GM12878 (cell line): ENCODE results near the gene RAI2. TPM values are rescaled to one million over a fixed set of nuclear protein-coding genes. Genes with fewer than 3 reads are reported as not detected.

Experiments
- ATAC-seq: fragments of 200-7000 bp; cut with Tn5 transposase; 3 replicates; pipeline ENCODE4 v1.9.1; 2020; ENCODE audit warnings: mild to moderate bottlenecking, moderate library complexity
- BruUV-seq: library from RNA; stranded (reverse); fragments of 400-500 nt; replicated peaks from 2 replicates; lab custom pipeline; 2021; lab: Mats Ljungman, UMichigan
- CTCF ChIA-PET: fragments of 300-600 bp; sonication (Branson Sonifier 250); formaldehyde crosslinking; extraction: SDS; loops from one replicate; lab custom pipeline; 2021; ENCODE audit warnings: inconsistent platforms; lab: Yijun Ruan, JAX
- POLR2A ChIA-PET: fragments of 350-600 bp; formaldehyde crosslinking; extraction: SDS; loops from one replicate; lab custom pipeline; 2021; ENCODE audit warnings: inconsistent platforms; lab: Charles Lee
- RAD21 ChIA-PET: fragments of 300-600 bp; sonication (Branson Sonifier 250); formaldehyde crosslinking; loops from one replicate; lab custom pipeline; 2023; ENCODE audit warnings: antibody characterized with exemption; ENCODE audit not compliant: unreplicated experiment; lab: Charles Lee
- SMC1A ChIA-PET: fragments of 300-600 bp; sonication (Branson Sonifier 250); formaldehyde crosslinking; loops from one replicate; lab custom pipeline; 2023; ENCODE audit not compliant: unreplicated experiment, uncharacterized antibody; lab: Charles Lee
- DNase-seq: peaks from one replicate; pipeline ENCODE4 v3.0.0-alpha.2; 2011; ENCODE audit warnings: low read depth, low spot score
- FAIRE-seq: peaks from 3 replicates; lab custom pipeline; 2011; peaks lifted over from hg19 to GRCh38; lab: Jason Lieb, UNC
- H2AFZ ChIP-seq: 2 replicates; pipeline ENCODE4 v1.6.0; 2011; ENCODE audit warnings: low read depth, low read length, control low read depth; ENCODE audit not compliant: control insufficient read depth
- H3K27ac ChIP-seq: 2 replicates; pipeline ENCODE4 v1.5.1; 2011; ENCODE audit warnings: control low read depth; ENCODE audit not compliant: control insufficient read depth, insufficient read depth
- H3K27me3 ChIP-seq, 2 experiments: replicated peaks in 1 of 2; 2 replicates each; pipeline versions ENCODE4 v1.6.0 to v1.6.1; 2011; ENCODE audit warnings: low read length in 1 of 2; ENCODE audit not compliant: control insufficient read depth in 2 of 2, insufficient read depth in 2 of 2
- H3K36me3 ChIP-seq, 2 experiments: 2 replicates each; pipeline ENCODE4 v1.5.1; 2011; ENCODE audit warnings: low read length in 1 of 2; ENCODE audit not compliant: control insufficient read depth in 2 of 2, insufficient read depth in 2 of 2
- H3K4me1 ChIP-seq: 2 replicates; pipeline ENCODE4 v1.6.1; 2011; ENCODE audit warnings: mild to moderate bottlenecking, low read length, moderate library complexity, mixed read lengths; ENCODE audit not compliant: control insufficient read depth, insufficient read depth
- H3K4me2 ChIP-seq: 2 replicates; pipeline ENCODE4 v1.6.0; 2011; ENCODE audit warnings: control low read depth; ENCODE audit not compliant: control insufficient read depth, insufficient read depth
- H3K4me3 ChIP-seq: fragments of 200-600 bp; sonication (generic); 2 replicates; pipeline ENCODE4 v1.5.1; 2016
- H3K79me2 ChIP-seq: 2 replicates; pipeline ENCODE4 v1.6.0; 2011; ENCODE audit warnings: low read length; ENCODE audit not compliant: control insufficient read depth, insufficient read depth
- H3K9ac ChIP-seq: 2 replicates; pipeline ENCODE4 v1.8.0; 2011; ENCODE audit warnings: low read length, control low read depth, mixed read lengths; ENCODE audit not compliant: control insufficient read depth, insufficient read depth
- H3K9me3 ChIP-seq: replicated peaks from 3 replicates; pipeline ENCODE4 v1.5.1; 2011; ENCODE audit warnings: mild to moderate bottlenecking, low read length; ENCODE audit not compliant: control insufficient read depth, insufficient read depth
- H4K20me1 ChIP-seq: 2 replicates; pipeline ENCODE4 v1.6.0; 2011; ENCODE audit not compliant: control insufficient read depth, insufficient read depth
- BHLHE40 ChIP-seq, 2 experiments: fragments of 450-650 bp in 1 of 2; IDR thresholded peaks; 2 replicates each; pipeline ENCODE4 v1.6.1; 2011 to 2017; ENCODE audit warnings: low read depth in 2 of 2, borderline replicate concordance in 1 of 2, improper control_type of control experiment in 1 of 2, low read length in 1 of 2, mild to moderate bottlenecking in 1 of 2
- E2F4 ChIP-seq: IDR thresholded peaks from 2 replicates; pipeline ENCODE4 v1.6.1; 2012; ENCODE audit warnings: low read depth, low read length, improper control_type of control experiment
- HDGF ChIP-seq: fragments of 450-650 bp; IDR thresholded peaks from 2 replicates; pipeline ENCODE4 v1.6.1; 2016; ENCODE audit warnings: antibody characterized with exemption
- KLF5 ChIP-seq: fragments of 450-650 bp; IDR thresholded peaks from 2 replicates; pipeline ENCODE4 v1.6.1; 2014; ENCODE audit warnings: mild to moderate bottlenecking; ENCODE audit not compliant: partially characterized antibody
- RCOR1 ChIP-seq: conservative IDR thresholded peaks from 2 replicates; pipeline ENCODE4 v1.6.1; 2012; ENCODE audit warnings: low read depth, low read length, improper control_type of control experiment
- STAT3 ChIP-seq: IDR thresholded peaks from 2 replicates; pipeline ENCODE4 v1.6.1; 2011; ENCODE audit warnings: low read depth, low read length, improper control_type of control experiment
- USF2 ChIP-seq: IDR thresholded peaks from 2 replicates; pipeline ENCODE4 v1.6.1; 2011; ENCODE audit warnings: low read depth, low read length, improper control_type of control experiment, borderline replicate concordance
- WRNIP1 ChIP-seq: IDR thresholded peaks from 2 replicates; pipeline ENCODE4 v1.6.1; 2011; ENCODE audit warnings: low read depth, low read length, improper control_type of control experiment, borderline replicate concordance
- WGBS: methylation state at CpG from one replicate; pipeline ENCODE4 v1.1.6; 2016; ENCODE audit warnings: low lambda C conversion rate; ENCODE audit not compliant: insufficient replicate concordance, insufficient coverage; ENCODE audit errors: missing lambda C conversion rate; 5-methylcytosine and 5-hydroxymethylcytosine counted together
- in situ Hi-C: fragments of 300-500 bp; cut with MboI; formaldehyde crosslinking; loops from 9 replicates; pipeline ENCODE4 v1.14.3; 2018; ENCODE audit warnings: mixed read lengths
- intact Hi-C: fragments of 100-400 bp; cut with micrococcal nuclease; formaldehyde crosslinking; loops from one replicate; pipeline ENCODE4 v1.14.2; 2022; ENCODE audit not compliant: unreplicated experiment
- polyA plus RNA-seq, 11 experiments: library from polyadenylated mRNA; depleted of rRNA in 4 of 11; unstranded in 6 of 11; stranded (reverse) in 5 of 11; fragments of >200 nt; fragmentation: Nextera tagmentation in 4 of 11; fragmentation: Illumina TruSeq in 1 of 11; extraction: Ambion mirVana in 4 of 11; extraction: Trizol in 1 of 11; gene quantifications; 1 replicate in 1 of 11; 2 replicates in 10 of 11; pipeline versions ENCODE4 v1.2.1 to v1.2.3, GENCODE V29; 2011 to 2016; ENCODE audit warnings: inconsistent platforms in 2 of 11, missing spikeins in 2 of 11, low read depth in 1 of 11
- total RNA-seq, 4 experiments: library from RNA; depleted of rRNA in 3 of 4; stranded (reverse); fragments of >200 nt in 3 of 4; fragmentation: Illumina TruSeq in 1 of 4; extraction: Trizol in 1 of 4; gene quantifications; 2 replicates each; pipeline versions ENCODE4 v1.2.1 to v1.2.3, GENCODE V29; 2013 to 2021
- TF ChIP-seq, protein P1 (sequence below): fragments of 450-650 bp; IDR thresholded peaks from 2 replicates; pipeline ENCODE4 v1.6.1; 2014; ENCODE audit warnings: mild to moderate bottlenecking
- TF ChIP-seq, protein P2 (sequence below): fragments of 450-650 bp; IDR thresholded peaks from 2 replicates; pipeline ENCODE4 v1.6.1; 2016; ENCODE audit warnings: mild to moderate bottlenecking

The RAI2 gene
- total and polyA plus RNA-seq, 10 of the 15 experiments (the other 5 are each of a cell fraction or from before 2014, with no cell fraction given), result not detected

- Histone ChIP-seq H2AFZ (no peak overlapping the region), H3K4me2 (no peak overlapping the region), H3K79me2 (no peaks in the 10 kb centered on the region), H3K27ac (no peak overlapping the region), H3K4me3 (no peak overlapping the region), H3K9ac (no peak overlapping the region), H3K9me3 (no peaks in the 10 kb centered on the region), H4K20me1 (no peaks in the 10 kb centered on the region), H3K36me3 (no peaks in the 10 kb centered on the region), H3K27me3 (no peaks in the 10 kb centered on the region), H3K4me1 (no peaks in the 10 kb centered on the region)
- POLR2A ChIA-PET, result no interaction called here
- DNase-seq (no peak), FAIRE-seq (no peak), ATAC-seq (peak; percentile 40; the same call in 1 of the 3 replicates)
- WGBS, result 0% methylated on average over 6 of the region's 6 CpGs
- no peak for TF ChIP-seq HDGF
- no peak for TF ChIP-seq WRNIP1
- TF ChIP-seq KLF5, result no peak
- TF ChIP-seq, protein P1, sequence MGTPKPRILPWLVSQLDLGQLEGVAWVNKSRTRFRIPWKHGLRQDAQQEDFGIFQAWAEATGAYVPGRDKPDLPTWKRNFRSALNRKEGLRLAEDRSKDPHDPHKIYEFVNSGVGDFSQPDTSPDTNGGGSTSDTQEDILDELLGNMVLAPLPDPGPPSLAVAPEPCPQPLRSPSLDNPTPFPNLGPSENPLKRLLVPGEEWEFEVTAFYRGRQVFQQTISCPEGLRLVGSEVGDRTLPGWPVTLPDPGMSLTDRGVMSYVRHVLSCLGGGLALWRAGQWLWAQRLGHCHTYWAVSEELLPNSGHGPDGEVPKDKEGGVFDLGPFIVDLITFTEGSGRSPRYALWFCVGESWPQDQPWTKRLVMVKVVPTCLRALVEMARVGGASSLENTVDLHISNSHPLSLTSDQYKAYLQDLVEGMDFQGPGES, result no peak
- no peak for TF ChIP-seq RCOR1
- TF ChIP-seq E2F4, result no peak
- TF ChIP-seq USF2, result no peak
- no peak for TF ChIP-seq STAT3
- no peak for TF ChIP-seq BHLHE40 (IDR thresholded peaks at IDR 0.05; ENCODE audit: borderline replicate concordance in 1 of 2, low read depth in 2 of 2, low read length in 1 of 2)
- TF ChIP-seq, protein P2, sequence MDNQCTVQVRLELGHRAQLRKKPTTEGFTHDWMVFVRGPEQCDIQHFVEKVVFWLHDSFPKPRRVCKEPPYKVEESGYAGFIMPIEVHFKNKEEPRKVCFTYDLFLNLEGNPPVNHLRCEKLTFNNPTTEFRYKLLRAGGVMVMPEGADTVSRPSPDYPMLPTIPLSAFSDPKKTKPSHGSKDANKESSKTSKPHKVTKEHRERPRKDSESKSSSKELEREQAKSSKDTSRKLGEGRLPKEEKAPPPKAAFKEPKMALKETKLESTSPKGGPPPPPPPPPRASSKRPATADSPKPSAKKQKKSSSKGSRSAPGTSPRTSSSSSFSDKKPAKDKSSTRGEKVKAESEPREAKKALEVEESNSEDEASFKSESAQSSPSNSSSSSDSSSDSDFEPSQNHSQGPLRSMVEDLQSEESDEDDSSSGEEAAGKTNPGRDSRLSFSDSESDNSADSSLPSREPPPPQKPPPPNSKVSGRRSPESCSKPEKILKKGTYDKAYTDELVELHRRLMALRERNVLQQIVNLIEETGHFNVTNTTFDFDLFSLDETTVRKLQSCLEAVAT, result no peak
- intact Hi-C loops (no loop called here), in situ Hi-C loops (no loop called here)
- CTCF ChIA-PET, result no interaction called here
- no TSS peak for BruUV-seq
- SMC1A ChIA-PET, result no interaction called here
- RAD21 ChIA-PET, result no interaction called here
Observed at GRCh38 chrX:17805120-17805519, 56.0 kb downstream of the RAI2 start.
